Adrenal gland (tissue), 12 donors: ENCODE results near the gene NPEPL1. TPM values are rescaled to one million over a fixed set of nuclear protein-coding genes. Genes with fewer than 3 reads are reported as not detected.
A peak's percentile ranks its signal among the peaks of the same experiment; 100 is the strongest.

Experiments used
- DNase-seq, 7 donors: peaks; one replicate each; pipeline ENCODE4 v3.0.0-alpha.2; 2019 to 2020
- H3K27ac ChIP-seq, 5 donors: fragments of 200-600 bp; sonication (generic) in 4 of 5; 1 replicate in 3 of 5; 2 replicates in 2 of 5; pipeline versions ENCODE4 v1.5.1 to v1.8.0; 2016 to 2020; ENCODE audit warnings: mild to moderate bottlenecking in 1 of 5
- H3K27me3 ChIP-seq: fragments of 200-600 bp; 2 replicates; pipeline ENCODE4 v1.8.0; 2021
- H3K36me3 ChIP-seq, 2 donors: fragments of 200-600 bp; replicated peaks in 1 of 2; 1 replicate in 1 of 2; 2 replicates in 1 of 2; pipeline versions ENCODE4 v1.5.1 to v1.8.0; 2018 to 2022
- H3K4me1 ChIP-seq, 2 donors: fragments of 200-600 bp; replicated peaks in 1 of 2; 1 replicate in 1 of 2; 2 replicates in 1 of 2; pipeline versions ENCODE4 v1.5.1 to v1.8.0; 2018 to 2021
- H3K4me3 ChIP-seq, 4 donors: fragments of 200-600 bp; sonication (generic) in 3 of 4; one replicate each; pipeline ENCODE4 v1.5.1; 2016 to 2018
- H3K9me3 ChIP-seq, 3 donors: fragments of 200-600 bp; sonication (generic) in 1 of 3; replicated peaks in 1 of 3; 1 replicate in 2 of 3; 2 replicates in 1 of 3; pipeline versions ENCODE4 v1.5.1 to v1.8.0; 2016 to 2021
- POLR2A ChIP-seq, 2 donors: fragments of 450-650 bp; IDR thresholded peaks; one replicate each; pipeline ENCODE4 v1.6.1; 2017; ENCODE audit warnings: antibody characterized with exemption in 2 of 2, mild to moderate bottlenecking in 2 of 2, moderate library complexity in 1 of 2
- WGBS, 4 donors: extraction: QIAGEN DNeasy Blood & Tissue Kit in 2 of 4; methylation state at CpG; one replicate each; pipeline versions ENCODE4 v1.1.5 to v1.1.7; 2013 to 2017; 5-methylcytosine and 5-hydroxymethylcytosine counted together
- intact Hi-C, 2 donors: fragments of 100-400 bp; cut with DNase I; formaldehyde crosslinking; loops; one replicate each; pipeline versions ENCODE4 v1.14.1 to v1.15.0; 2022 to 2023
- polyA plus RNA-seq, 3 donors: library from polyadenylated mRNA; stranded (reverse); fragments of 200-250 nt in 2 of 3; fragments of 350-450 nt in 1 of 3; fragmentation: Illumina TruSeq in 1 of 3; extraction: RNeasy Lipid Tissue Mini Kit (QIAGEN cat#74804) in 1 of 3; gene quantifications; one replicate each; pipeline ENCODE4 v1.2.3, GENCODE V29; 2013 to 2014
- total RNA-seq, 9 donors: library from RNA; depleted of rRNA in 4 of 9; stranded (reverse); fragments of >200 nt in 4 of 9; fragments of 120-200 nt in 1 of 9; fragmentation: NEBNext Ultra II Directional in 1 of 9; extraction: Animal tissue kit (Norgen Biotek cat#: 25700) in 1 of 9; gene quantifications; one replicate each; pipeline versions ENCODE4 v1.1.0 to v1.2.4, GENCODE V29; 2013 to 2023
- TF ChIP-seq, protein P1 (sequence below), 6 experiments: fragments of 450-650 bp in 4 of 6; fragments of 200-600 bp in 2 of 6; sonication (generic) in 1 of 6; IDR thresholded peaks; 1 replicate in 5 of 6; 2 replicates in 1 of 6; pipeline versions ENCODE4 v1.5.1 to v1.8.0; 2016 to 2021; ENCODE audit warnings: antibody characterized with exemption in 6 of 6, mild to moderate bottlenecking in 2 of 6, moderate library complexity in 1 of 6
- donor health status: healthy with polysubstance abuse.
- donor health status: Bipolar disorder and iron deficiency.
- donor health status: DM: yes; HTN: yes; CAD: no.
- donor health status: DM: no; HTN: no; CAD: no.
- donor health status: DM: no; HTN: no; CAD: no.
- donor health status: DM: yes; HTN: yes; CAD: no.

NPEPL1 gene
- total and polyA plus RNA-seq, 12 donors = 9.3 to 158 (median 35.2) TPM

- intact Hi-C loops = no loop called here
- DNase-seq = peak in 5 of 7 donors; percentile 11 to 47 (median 13)
- Histone ChIP-seq H3K27me3 (no peaks in the 10 kb centered on the region), H3K4me3 (no peak overlapping the region), H3K27ac (no peak overlapping the region), H3K36me3 (no peaks in the 10 kb centered on the region), H3K9me3 (no peaks in the 10 kb centered on the region), H3K4me1 (no peaks in the 10 kb centered on the region)
- TF ChIP-seq, protein P1, sequence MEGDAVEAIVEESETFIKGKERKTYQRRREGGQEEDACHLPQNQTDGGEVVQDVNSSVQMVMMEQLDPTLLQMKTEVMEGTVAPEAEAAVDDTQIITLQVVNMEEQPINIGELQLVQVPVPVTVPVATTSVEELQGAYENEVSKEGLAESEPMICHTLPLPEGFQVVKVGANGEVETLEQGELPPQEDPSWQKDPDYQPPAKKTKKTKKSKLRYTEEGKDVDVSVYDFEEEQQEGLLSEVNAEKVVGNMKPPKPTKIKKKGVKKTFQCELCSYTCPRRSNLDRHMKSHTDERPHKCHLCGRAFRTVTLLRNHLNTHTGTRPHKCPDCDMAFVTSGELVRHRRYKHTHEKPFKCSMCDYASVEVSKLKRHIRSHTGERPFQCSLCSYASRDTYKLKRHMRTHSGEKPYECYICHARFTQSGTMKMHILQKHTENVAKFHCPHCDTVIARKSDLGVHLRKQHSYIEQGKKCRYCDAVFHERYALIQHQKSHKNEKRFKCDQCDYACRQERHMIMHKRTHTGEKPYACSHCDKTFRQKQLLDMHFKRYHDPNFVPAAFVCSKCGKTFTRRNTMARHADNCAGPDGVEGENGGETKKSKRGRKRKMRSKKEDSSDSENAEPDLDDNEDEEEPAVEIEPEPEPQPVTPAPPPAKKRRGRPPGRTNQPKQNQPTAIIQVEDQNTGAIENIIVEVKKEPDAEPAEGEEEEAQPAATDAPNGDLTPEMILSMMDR (IDR thresholded peaks at IDR 0.05) = no peak
- no peak for TF ChIP-seq POLR2A (IDR thresholded peaks at IDR 0.05)
- WGBS, 4 donors = 80 to 100% (median 85%) methylated on average over 5 to 19 of the region's 19 CpGs
These were observed 19.7 kb downstream of the NPEPL1 start for GRCh38 chr20:58712151-58712791.

- TF ChIP-seq POLR2A (IDR thresholded peaks at IDR 0.05) = no peak
- TF ChIP-seq, protein P1 (IDR thresholded peaks at IDR 0.05) = no peak
- Histone ChIP-seq H3K4me3 (no peak overlapping the region), H3K9me3 (no peaks in the 10 kb centered on the region), H3K27me3 (no peaks in the 10 kb centered on the region), H3K36me3 (no peaks in the 10 kb centered on the region), H3K27ac (no peak overlapping the region), H3K4me1 (no peaks in the 10 kb centered on the region)
- intact Hi-C loops = no loop called here
- DNase-seq = peak in 5 of 7 donors; percentile 9 to 48 (median 11)
- 89 to 96% (median 94%) methylated on average over 13 to 24 of the region's 24 CpGs for WGBS, 4 donors
These were observed 20.5 kb downstream of the NPEPL1 start for GRCh38 chr20:58712806-58713731.

DNA sequence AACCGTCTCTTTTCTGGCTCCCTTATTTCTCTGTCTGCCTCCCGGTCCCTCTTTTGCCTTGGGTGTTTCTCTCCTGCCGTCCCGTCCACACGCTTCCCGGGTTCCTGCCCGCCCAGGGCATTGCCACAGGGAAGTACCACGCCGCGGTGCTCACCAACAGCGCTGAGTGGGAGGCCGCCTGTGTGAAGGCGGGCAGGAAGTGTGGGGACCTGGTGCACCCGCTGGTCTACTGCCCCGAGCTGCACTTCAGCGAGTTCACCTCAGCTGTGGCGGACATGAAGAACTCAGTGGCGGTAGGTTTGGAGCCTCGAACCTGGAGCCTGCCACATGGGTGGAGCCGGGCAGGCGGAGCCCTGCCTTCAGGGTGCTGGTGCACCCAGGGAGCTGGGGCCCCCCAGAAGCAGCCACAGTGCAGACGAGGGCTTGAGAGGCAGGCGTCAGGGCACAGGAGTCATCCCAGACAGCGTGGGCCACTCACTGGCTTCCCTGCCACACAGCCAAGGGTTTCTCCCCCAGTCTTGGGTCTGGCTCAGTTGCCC, 21.3 kb downstream of the NPEPL1 start:
- Histone ChIP-seq H3K27me3 (no peaks in the 10 kb centered on the region), H3K4me1 (no peaks in the 10 kb centered on the region), H3K27ac (no peak overlapping the region), H3K4me3 (no peak overlapping the region), H3K36me3 (no peaks in the 10 kb centered on the region), H3K9me3 (no peaks in the 10 kb centered on the region)
- TF ChIP-seq, protein P1 (IDR thresholded peaks at IDR 0.05) = no peak
- TF ChIP-seq POLR2A (IDR thresholded peaks at IDR 0.05) = no peak
- intact Hi-C loops = no loop called here
- peak in 6 of 7 donors; percentile 5 to 48 (median 12) for DNase-seq
- WGBS, 4 donors = 91 to 94% (median 92%) methylated on average over 20 to 24 of the region's 24 CpGs

- no peak overlapping the region for H3K27ac ChIP-seq
- H3K36me3 ChIP-seq = no peaks in the 10 kb centered on the region
- no peaks in the 10 kb centered on the region for H3K27me3 ChIP-seq
- DNase-seq = peak; percentile 0 to 46 (median 12)
- H3K9me3 ChIP-seq = no peaks in the 10 kb centered on the region
- WGBS, 4 donors = 93 to 100% (median 96%) methylated on average over 6 to 16 of the region's 16 CpGs
- TF ChIP-seq, protein P1 (IDR thresholded peaks at IDR 0.05) = no peak
- TF ChIP-seq POLR2A (IDR thresholded peaks at IDR 0.05) = no peak
- intact Hi-C loops = no loop called here
- no peak overlapping the region for H3K4me3 ChIP-seq
- no peaks in the 10 kb centered on the region for H3K4me1 ChIP-seq
These were observed 21.8 kb downstream of the NPEPL1 start for GRCh38 chr20:58714340-58714922.
